Pancreas (tissue), 10 donors: ENCODE measurements around the gene CDKN2C. TPM values are rescaled to one million over a fixed set of nuclear protein-coding genes. Genes with fewer than 3 reads are reported as not detected.
"Not testable (repeated sequence)": the region's sequence is repeated elsewhere in the genome, so short reads cannot be mapped to it uniquely, and the experiment has no call there.

Experiments
- ATAC-seq, 4 donors: fragments of 200-7000 bp; cut with Tn5 transposase; one replicate each; pipeline versions ENCODE4 v1.8.0 to v1.9.1; 2020; ENCODE audit warnings: mild to moderate bottlenecking in 4 of 4, moderate library complexity in 4 of 4
- DNase-seq, 6 donors: peaks; one replicate each; pipeline ENCODE4 v3.0.0-alpha.2; 2020
- FAIRE-seq: peaks from 2 replicates; lab custom pipeline; 2012; peaks lifted over from hg19 to GRCh38; lab: Jason Lieb, UNC
- H3K27ac ChIP-seq, 4 donors: fragments of 200-600 bp; sonication (generic); 1 replicate in 3 of 4; 2 replicates in 1 of 4; pipeline versions ENCODE4 v1.5.0 to v1.8.0; 2020
- H3K27me3 ChIP-seq, 4 donors: fragments of 200-600 bp; one replicate each; pipeline ENCODE4 v1.8.0; 2021
- H3K36me3 ChIP-seq, 3 donors: fragments of 200-600 bp; sonication (generic) in 1 of 3; one replicate each; pipeline versions ENCODE4 v1.5.0 to v1.8.0; 2020 to 2021
- H3K4me1 ChIP-seq, 3 donors: fragments of 200-600 bp; one replicate each; pipeline ENCODE4 v1.8.0; 2021
- H3K4me3 ChIP-seq, 4 donors: fragments of 200-600 bp; sonication (generic) in 2 of 4; one replicate each; pipeline versions ENCODE4 v1.5.0 to v1.8.0; 2020 to 2021
- H3K9me3 ChIP-seq, 4 donors: fragments of 200-600 bp; one replicate each; pipeline ENCODE4 v1.8.0; 2021
- CTCF ChIP-seq, 4 donors: fragments of 200-600 bp; sonication (generic) in 3 of 4; IDR thresholded peaks; one replicate each; pipeline versions ENCODE4 v1.5.0 to v1.8.0; 2021; ENCODE audit warnings: antibody characterized with exemption in 4 of 4
- WGBS, 2 donors: extraction: QIAGEN DNeasy Blood & Tissue Kit; methylation state at CpG; one replicate each; pipeline ENCODE4 v1.1.7; 2013; 5-methylcytosine and 5-hydroxymethylcytosine counted together
- intact Hi-C, 3 donors: fragments of 100-400 bp; cut with DNase I; formaldehyde crosslinking; loops; one replicate each; pipeline versions ENCODE4 v1.11.1 to v1.14.2; 2022
- polyA plus RNA-seq, 2 donors: library from polyadenylated mRNA; stranded (reverse); fragments of 200-250 nt; gene quantifications; one replicate each; pipeline ENCODE4 v1.2.3, GENCODE V29; 2013
- total RNA-seq, 6 donors: library from RNA; stranded (reverse); fragmentation: NEBNext Ultra II Directional in 4 of 6; extraction: Animal tissue kit (Norgen Biotek cat#: 25700) in 4 of 6; gene quantifications; one replicate each; pipeline versions ENCODE4 v1.2.1 to v1.2.4, GENCODE V29; 2021 to 2023
- donor health status: healthy with polysubstance abuse.
- donor health status: DM: no; HTN: no; CAD: no; lungs with moderate emphysema.
- donor health status: DM: no; HTN: no; CAD: no.
- donor health status: control.
- donor health status: control.
- donor health status: Bipolar disorder and iron deficiency.
- donor health status: DM: yes; HTN: yes; CAD: no.
- donor health status: DM: no; HTN: no; CAD: no.
- donor health status: DM: no; HTN: no; CAD: no.
- donor health status: DM: yes; HTN: yes; CAD: no.

Gene CDKN2C
- total and polyA plus RNA-seq, 8 donors, result 4.3 to 11.5 (median 7.8) TPM

GRCh38 chr1:50929376-50929958 lies 40.6 kb upstream of the CDKN2C start:
- peak; percentile 48 to 70 (median 61) for ATAC-seq
- Histone ChIP-seq H3K27ac (no peak overlapping the region), H3K4me1 (peaks cover 0 to 4% (median 0%) of the 10 kb centered on the region in 3 donors), H3K9me3 (no peaks in the 10 kb centered on the region), H3K36me3 (no peaks in the 10 kb centered on the region), H3K27me3 (no peaks in the 10 kb centered on the region), H3K4me3 (no peak overlapping the region)
- peak; percentile 86 for FAIRE-seq
- peak; percentile 16 to 45 (median 27) for TF ChIP-seq CTCF (IDR thresholded peaks at IDR 0.05)
- DNase-seq, result no peak
- intact Hi-C loops, result no loop called here
- 24 to 30% methylated on average over 2 of the region's 2 CpGs for WGBS, 2 donors

- no peak overlapping the region for H3K4me3 ChIP-seq
- no peaks in the 10 kb centered on the region for H3K36me3 ChIP-seq
- peaks cover 0 to 4% (median 0%) of the 10 kb centered on the region in 3 donors for H3K4me1 ChIP-seq
- intact Hi-C loops, result no loop called here
- DNase-seq, result no peak
- FAIRE-seq, result no peak
- no peaks in the 10 kb centered on the region for H3K27me3 ChIP-seq
- no peak overlapping the region for H3K27ac ChIP-seq
- no peak for ATAC-seq
- H3K9me3 ChIP-seq, result no peaks in the 10 kb centered on the region
- no peak for TF ChIP-seq CTCF (IDR thresholded peaks at IDR 0.05)
Observed at GRCh38 chr1:50930193-50930592, 39.9 kb upstream of the CDKN2C start.

- intact Hi-C loops, result no loop called here
- TF ChIP-seq CTCF (IDR thresholded peaks at IDR 0.05), result no peak
- ATAC-seq (no peak), DNase-seq (no peak), FAIRE-seq (peak; percentile 51)
- no peaks in the 10 kb centered on the region for H3K36me3 ChIP-seq
- no peak overlapping the region for H3K4me3 ChIP-seq
- H3K27ac ChIP-seq, result no peak overlapping the region
- peaks cover 0 to 6% (median 0%) of the 10 kb centered on the region in 3 donors for H3K4me1 ChIP-seq
- WGBS, 2 donors, result 87 to 88% methylated on average over 6 of the region's 6 CpGs
- no peaks in the 10 kb centered on the region for H3K27me3 ChIP-seq
- no peaks in the 10 kb centered on the region for H3K9me3 ChIP-seq
Observed at GRCh38 chr1:50930965-50931737, 38.9 kb upstream of the CDKN2C start.

GRCh38 chr1:50932043-50932442 lies 38.0 kb upstream of the CDKN2C start:
- intact Hi-C loops, DNase-seq: not testable (repeated sequence)

GRCh38 chr1:50933770-50934169 lies 36.3 kb upstream of the CDKN2C start:
- 85 to 92% methylated on average over 3 of the region's 3 CpGs for WGBS, 2 donors
- H3K4me1 ChIP-seq, H3K4me3 ChIP-seq, H3K9me3 ChIP-seq, FAIRE-seq, intact Hi-C loops, DNase-seq, H3K27me3 ChIP-seq, H3K36me3 ChIP-seq, ATAC-seq, H3K27ac ChIP-seq: not testable (repeated sequence)

More at GRCh38 chr1:50932043-50932442, 38.0 kb upstream of the CDKN2C start:
- H3K27ac ChIP-seq, FAIRE-seq, H3K4me3 ChIP-seq, H3K27me3 ChIP-seq, H3K9me3 ChIP-seq, ATAC-seq, H3K4me1 ChIP-seq, H3K36me3 ChIP-seq: not testable (repeated sequence)
- WGBS, 2 donors, result 94 to 98% methylated on average over 4 of the region's 4 CpGs

- TF ChIP-seq CTCF (IDR thresholded peaks at IDR 0.05), result no peak
- Histone ChIP-seq H3K9me3 (no peaks in the 10 kb centered on the region), H3K36me3 (no peaks in the 10 kb centered on the region)
Observed at GRCh38 chr1:50934838-50935237, 35.2 kb upstream of the CDKN2C start.

GRCh38 chr1:50935276-50935675 lies 34.8 kb upstream of the CDKN2C start:
- ATAC-seq, DNase-seq, H3K9me3 ChIP-seq, H3K27me3 ChIP-seq, H3K27ac ChIP-seq, FAIRE-seq, H3K4me3 ChIP-seq, H3K36me3 ChIP-seq, H3K4me1 ChIP-seq, intact Hi-C loops: not testable (repeated sequence)
- WGBS, 2 donors, result 92 to 97% methylated on average over 2 of the region's 2 CpGs

More at GRCh38 chr1:50934838-50935237, 35.2 kb upstream of the CDKN2C start:
- ATAC-seq, result no peak
- H3K27ac ChIP-seq, result no peak overlapping the region
- no peak for DNase-seq
- intact Hi-C loops, result no loop called here
- H3K27me3 ChIP-seq, result no peaks in the 10 kb centered on the region
- FAIRE-seq, result no peak
- H3K4me1 ChIP-seq, result peaks cover 0 to 5% (median 0%) of the 10 kb centered on the region in 3 donors
- H3K4me3 ChIP-seq, result no peak overlapping the region
